ENCODE data around the gene LRRC71.

GRCh38 chr1:156885880-156886355 lies 34.5 kb upstream of the LRRC71 start:
- TF ChIP-seq CTCF (IDR thresholded peaks at IDR 0.05), result no peak
- TF ChIP-seq POLR2A (IDR thresholded peaks at IDR 0.05), result no peak
